SK-N-MC (cell line): ENCODE measurements around the gene AGAP6.
"Not testable (repeated sequence)": the region's sequence is repeated elsewhere in the genome, so short reads cannot be mapped to it uniquely, and the experiment has no call there.

Experiments
- EZH2 ChIP-seq: fragments of 200-600 bp; sonication (generic); IDR thresholded peaks from one replicate; pipeline ENCODE4 v1.6.1; 2017; ENCODE audit warnings: antibody characterized with exemption
- FOXP2 ChIP-seq: optimal IDR thresholded peaks from 2 replicates; pipeline ENCODE3; 2011; ENCODE audit warnings: mild to moderate bottlenecking, moderate library complexity; ENCODE audit not compliant: insufficient read depth; ENCODE audit errors: extremely low read length, control extremely low read depth
- POLR2AphosphoS5 ChIP-seq: IDR thresholded peaks from 2 replicates; pipeline ENCODE4 v1.6.1; 2012; ENCODE audit warnings: mild to moderate bottlenecking, low read depth, low read length, borderline replicate concordance

- not testable (repeated sequence) for TF ChIP-seq POLR2AphosphoS5, EZH2, FOXP2
Observed at GRCh38 chr10:49972094-49972493, 16.1 kb upstream of the AGAP6 start.
